ENCODE results near the gene TTC9.

Gene TTC9

DNA sequence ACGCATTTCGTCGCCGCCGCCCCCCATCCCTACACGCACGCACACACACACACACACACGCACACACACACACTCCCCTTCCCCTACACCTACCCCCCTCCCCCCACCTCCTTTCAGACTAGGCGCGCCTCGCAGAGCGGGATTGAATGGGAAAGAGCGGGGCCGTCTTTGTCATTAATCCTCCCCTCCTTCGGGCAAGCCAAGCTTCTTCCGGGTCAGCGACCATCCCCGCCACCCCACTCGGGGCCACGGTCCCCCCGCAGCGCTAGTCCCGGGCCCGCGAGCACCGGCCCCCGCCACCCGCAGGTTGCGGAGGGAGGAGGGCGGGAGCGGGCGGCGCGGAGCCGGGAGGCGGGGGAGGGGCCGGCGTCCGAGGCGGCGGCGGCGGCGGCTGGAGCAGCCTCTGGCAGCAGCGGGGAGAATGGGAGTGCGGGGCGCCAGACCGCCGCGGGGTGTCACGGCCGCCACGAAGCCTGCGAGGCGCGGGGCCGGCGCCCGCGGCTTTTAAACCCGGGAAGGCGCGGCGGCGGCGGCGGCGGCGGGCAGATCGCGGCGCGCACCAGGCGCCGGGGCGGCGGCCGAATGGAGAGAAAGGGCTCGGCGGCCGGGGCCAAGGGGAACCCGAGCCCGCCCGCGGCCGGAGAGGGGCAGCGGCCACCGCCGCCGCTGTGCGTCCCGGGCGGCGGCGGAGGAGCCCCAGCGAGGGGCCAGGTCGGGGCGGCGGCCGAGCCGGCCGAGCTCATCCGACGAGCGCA lies at the start of gene TTC9:
TSS of gene TTC9 (plus strand) at position 369 of the 755 bp plus-strand sequence. CDS start at position 583, 214 bp downstream.
- H3K9me3 Mint-ChIP-seq: no peaks in the 10 kb centered on the region
- H3K36me3 Mint-ChIP-seq (ENCODE audit: low read depth): no peaks in the 10 kb centered on the region
- H3K27ac Mint-ChIP-seq: peak within 1 kb of the TSS; percentile 37 to 94 (median 76)
- peak within 1 kb of the TSS; percentile 94 to 98 (median 97) for H3K4me3 Mint-ChIP-seq
- H3K27me3 Mint-ChIP-seq (ENCODE audit: low read depth): peaks cover 64% of the 10 kb centered on the region
- H3K4me1 Mint-ChIP-seq: peaks cover 20% of the 10 kb centered on the region
- TF ChIP-seq, protein P1, sequence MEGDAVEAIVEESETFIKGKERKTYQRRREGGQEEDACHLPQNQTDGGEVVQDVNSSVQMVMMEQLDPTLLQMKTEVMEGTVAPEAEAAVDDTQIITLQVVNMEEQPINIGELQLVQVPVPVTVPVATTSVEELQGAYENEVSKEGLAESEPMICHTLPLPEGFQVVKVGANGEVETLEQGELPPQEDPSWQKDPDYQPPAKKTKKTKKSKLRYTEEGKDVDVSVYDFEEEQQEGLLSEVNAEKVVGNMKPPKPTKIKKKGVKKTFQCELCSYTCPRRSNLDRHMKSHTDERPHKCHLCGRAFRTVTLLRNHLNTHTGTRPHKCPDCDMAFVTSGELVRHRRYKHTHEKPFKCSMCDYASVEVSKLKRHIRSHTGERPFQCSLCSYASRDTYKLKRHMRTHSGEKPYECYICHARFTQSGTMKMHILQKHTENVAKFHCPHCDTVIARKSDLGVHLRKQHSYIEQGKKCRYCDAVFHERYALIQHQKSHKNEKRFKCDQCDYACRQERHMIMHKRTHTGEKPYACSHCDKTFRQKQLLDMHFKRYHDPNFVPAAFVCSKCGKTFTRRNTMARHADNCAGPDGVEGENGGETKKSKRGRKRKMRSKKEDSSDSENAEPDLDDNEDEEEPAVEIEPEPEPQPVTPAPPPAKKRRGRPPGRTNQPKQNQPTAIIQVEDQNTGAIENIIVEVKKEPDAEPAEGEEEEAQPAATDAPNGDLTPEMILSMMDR (IDR thresholded peaks at IDR 0.05; ENCODE audit: unreplicated experiment in 3 of 3): no peak

GRCh38 chr14:70594461-70594860 lies 47.3 kb upstream of the TTC9 start:
- H3K4me3 Mint-ChIP-seq: no peak overlapping the region
- no peak overlapping the region for H3K27ac Mint-ChIP-seq
- H3K4me1 Mint-ChIP-seq: peaks cover 16% of the 10 kb centered on the region
- TF ChIP-seq, protein P1 (IDR thresholded peaks at IDR 0.05; ENCODE audit: unreplicated experiment in 3 of 3): no peak
- no peaks in the 10 kb centered on the region for H3K27me3 Mint-ChIP-seq (ENCODE audit: low read depth)
- peaks cover 47% of the 10 kb centered on the region for H3K36me3 Mint-ChIP-seq (ENCODE audit: low read depth)
- H3K9me3 Mint-ChIP-seq: no peaks in the 10 kb centered on the region

GRCh38 chr14:70595443-70596185 lies 46.1 kb upstream of the TTC9 start:
- no peaks in the 10 kb centered on the region for H3K27me3 Mint-ChIP-seq (ENCODE audit: low read depth)
- peaks cover 38% of the 10 kb centered on the region for H3K36me3 Mint-ChIP-seq (ENCODE audit: low read depth)
- TF ChIP-seq, protein P1 (IDR thresholded peaks at IDR 0.05; ENCODE audit: unreplicated experiment in 3 of 3): no peak
- H3K9me3 Mint-ChIP-seq: no peaks in the 10 kb centered on the region
- no peak overlapping the region for H3K27ac Mint-ChIP-seq
- H3K4me3 Mint-ChIP-seq: no peak overlapping the region
- H3K4me1 Mint-ChIP-seq: peaks cover 28% of the 10 kb centered on the region

DNA sequence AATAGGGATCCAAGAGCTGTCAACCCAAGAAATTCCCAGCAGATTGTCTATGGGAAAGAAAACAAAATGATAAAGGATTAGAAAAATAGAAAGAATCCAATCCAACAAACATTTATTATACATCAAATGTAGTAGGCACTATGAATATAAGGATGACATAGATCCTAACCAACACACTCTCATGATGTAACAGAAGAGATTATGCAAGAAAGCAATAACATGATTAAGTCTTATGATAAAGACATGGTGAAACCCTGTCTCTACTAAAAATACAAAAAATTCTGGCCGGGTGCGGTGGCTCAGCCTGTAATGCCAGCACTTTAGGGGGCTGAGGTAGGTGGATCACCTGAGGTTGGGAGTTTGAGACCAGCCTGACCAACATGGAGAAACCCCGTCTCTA lies 44.0 kb upstream of the TTC9 start:
- Mint-ChIP-seq H3K4me1 (peaks cover 36% of the 10 kb centered on the region), H3K4me3 (peak overlapping the region; percentile 64 to 100 (median 71)), H3K36me3 (ENCODE audit: low read depth) (peaks cover 25% of the 10 kb centered on the region), H3K27ac (no peak overlapping the region), H3K9me3 (no peaks in the 10 kb centered on the region), H3K27me3 (ENCODE audit: low read depth) (no peaks in the 10 kb centered on the region)
- TF ChIP-seq, protein P1 (IDR thresholded peaks at IDR 0.05; ENCODE audit: unreplicated experiment in 3 of 3): no peak

DNA sequence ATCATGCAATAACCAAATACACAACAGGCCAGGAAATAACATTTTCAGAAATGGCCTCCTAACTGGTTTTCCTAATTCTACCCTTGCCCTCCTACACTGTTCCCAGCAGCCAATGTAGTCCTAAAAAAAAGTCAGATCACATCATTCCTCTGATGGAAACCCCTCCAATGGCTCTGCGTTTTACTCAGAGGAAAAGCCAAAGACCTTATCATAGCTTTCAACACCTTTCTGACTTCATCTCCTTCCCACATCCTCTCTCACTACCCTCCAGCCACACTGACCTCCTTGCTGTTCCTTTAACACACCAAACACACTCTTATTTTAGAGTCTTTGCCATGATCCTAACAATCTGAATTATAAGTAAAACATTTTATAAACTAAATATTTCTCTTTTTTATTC lies 42.4 kb upstream of the TTC9 start:
- Mint-ChIP-seq H3K9me3 (no peaks in the 10 kb centered on the region), H3K36me3 (ENCODE audit: low read depth) (peaks cover 15% of the 10 kb centered on the region), H3K27ac (peak overlapping the region in 2 of 3 experiments; percentile 40 to 90), H3K4me3 (peak overlapping the region; percentile 100), H3K4me1 (peaks cover 36% of the 10 kb centered on the region), H3K27me3 (ENCODE audit: low read depth) (no peaks in the 10 kb centered on the region)
- TF ChIP-seq, protein P1 (IDR thresholded peaks at IDR 0.05; ENCODE audit: unreplicated experiment in 3 of 3): no peak
